Mesendoderm (in vitro differentiated cells): ENCODE measurements around the gene RARA.
"Not testable (repeated sequence)": the region's sequence is repeated elsewhere in the genome, so short reads cannot be mapped to it uniquely, and the experiment has no call there.

Experiments
- DNase-seq: peaks from one replicate; pipeline ENCODE4 v3.0.0; 2013
- H2AK5ac ChIP-seq: 2 replicates; pipeline ENCODE4 v1.6.1; 2013; ENCODE audit warnings: low read length, inconsistent platforms
- H2BK120ac ChIP-seq: 2 replicates; pipeline ENCODE4 v1.6.1; 2013; ENCODE audit warnings: low read depth, mild to moderate bottlenecking, low read length, moderate library complexity, mixed read lengths
- H2BK15ac ChIP-seq: replicated peaks from 2 replicates; pipeline ENCODE4 v1.6.1; 2013; ENCODE audit warnings: low read depth, mild to moderate bottlenecking, moderate library complexity
- H2BK5ac ChIP-seq: 2 replicates; pipeline ENCODE4 v1.6.1; 2013; ENCODE audit warnings: low read length, inconsistent platforms
- H3K18ac ChIP-seq: 2 replicates; pipeline ENCODE4 v1.6.1; 2013; ENCODE audit warnings: mild to moderate bottlenecking, low read length, mixed read lengths
- H3K23ac ChIP-seq: one replicate; pipeline ENCODE4 v1.6.1; 2013; ENCODE audit warnings: low read length
- H3K27ac ChIP-seq: 2 replicates; pipeline ENCODE4 v1.5.1; 2013; ENCODE audit warnings: low read depth, mild to moderate bottlenecking, inconsistent platforms, low read length, moderate library complexity
- H3K27me3 ChIP-seq: 2 replicates; pipeline ENCODE4 v1.6.1; 2013; ENCODE audit warnings: low read length, control low read depth, mild to moderate bottlenecking, inconsistent platforms; ENCODE audit not compliant: insufficient read depth, poor library complexity
- H3K36me3 ChIP-seq: 2 replicates; pipeline ENCODE4 v1.6.1; 2013; ENCODE audit warnings: low read length, inconsistent platforms; ENCODE audit not compliant: control insufficient read depth, insufficient read depth
- H3K4ac ChIP-seq: one replicate; pipeline ENCODE4 v1.6.1; 2013; ENCODE audit warnings: low read depth, mild to moderate bottlenecking, low read length, moderate library complexity
- H3K4me1 ChIP-seq: 2 replicates; pipeline ENCODE4 v1.6.1; 2013; ENCODE audit warnings: low read depth, low read length, inconsistent platforms; ENCODE audit not compliant: control insufficient read depth
- H3K4me2 ChIP-seq: 2 replicates; pipeline ENCODE4 v1.6.1; 2013; ENCODE audit warnings: low read length
- H3K4me3 ChIP-seq: 2 replicates; pipeline ENCODE4 v1.5.1; 2013; ENCODE audit warnings: mild to moderate bottlenecking, low read length
- H3K56ac ChIP-seq: one replicate; pipeline ENCODE4 v1.6.1; 2013; ENCODE audit warnings: low read length
- H3K79me1 ChIP-seq: 2 replicates; pipeline ENCODE4 v1.6.1; 2013; ENCODE audit warnings: low read length, inconsistent platforms
- H3K79me2 ChIP-seq: 2 replicates; pipeline ENCODE4 v1.6.1; 2013; ENCODE audit warnings: mild to moderate bottlenecking, low read length; ENCODE audit not compliant: control insufficient read depth, insufficient read depth
- H3K9ac ChIP-seq: 2 replicates; pipeline ENCODE4 v1.6.1; 2013; ENCODE audit warnings: low read length, inconsistent platforms
- H4K5ac ChIP-seq: one replicate; pipeline ENCODE4 v1.6.1; 2013; ENCODE audit warnings: low read length
- H4K8ac ChIP-seq: one replicate; pipeline ENCODE4 v1.6.1; 2013; ENCODE audit warnings: low read depth, mild to moderate bottlenecking, control low read depth, low read length, moderate library complexity
- WGBS: extraction: QIAGEN DNeasy Blood & Tissue Kit; methylation state at CpG from one replicate; pipeline ENCODE4 v1.1.7; 2013; ENCODE audit warnings: low lambda C conversion rate, missing lambda C conversion rate; ENCODE audit not compliant: insufficient coverage; ENCODE audit errors: extremely low coverage; 5-methylcytosine and 5-hydroxymethylcytosine counted together

RARA gene

DNA sequence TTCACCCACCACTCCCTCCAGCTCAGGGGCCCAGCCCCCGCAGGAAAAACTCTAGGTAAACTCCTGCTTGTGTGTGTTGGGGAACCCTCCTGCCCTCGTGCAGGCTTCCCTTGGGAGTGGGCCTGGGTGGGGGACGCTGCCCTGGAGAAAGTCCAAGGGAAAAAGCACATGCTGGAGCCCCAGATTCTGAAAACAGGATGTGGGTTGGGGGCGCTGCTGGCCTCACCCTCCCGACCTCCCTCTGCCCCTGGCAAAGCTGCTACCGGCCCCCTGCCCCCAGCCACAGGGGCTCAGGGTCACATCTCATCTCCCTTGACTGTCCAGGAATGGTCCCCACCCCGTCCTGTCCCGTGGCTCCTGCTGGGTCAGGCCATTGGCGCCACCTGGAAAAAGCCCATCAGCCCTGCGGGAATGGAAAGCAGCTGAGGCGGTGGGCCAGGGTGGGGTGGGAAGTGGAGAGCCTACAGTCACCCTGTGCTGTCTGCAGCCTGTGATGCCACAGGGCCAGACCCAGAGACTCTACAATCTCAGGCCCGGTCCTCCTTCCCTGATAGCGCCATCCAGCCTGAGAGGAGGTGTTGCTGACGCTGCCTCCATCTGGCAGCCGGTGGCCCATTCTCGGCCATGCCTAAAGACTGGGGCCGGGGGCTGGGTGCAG, 58.0 kb downstream of the RARA start:
- H3K27ac ChIP-seq = no peak overlapping the region

DNA sequence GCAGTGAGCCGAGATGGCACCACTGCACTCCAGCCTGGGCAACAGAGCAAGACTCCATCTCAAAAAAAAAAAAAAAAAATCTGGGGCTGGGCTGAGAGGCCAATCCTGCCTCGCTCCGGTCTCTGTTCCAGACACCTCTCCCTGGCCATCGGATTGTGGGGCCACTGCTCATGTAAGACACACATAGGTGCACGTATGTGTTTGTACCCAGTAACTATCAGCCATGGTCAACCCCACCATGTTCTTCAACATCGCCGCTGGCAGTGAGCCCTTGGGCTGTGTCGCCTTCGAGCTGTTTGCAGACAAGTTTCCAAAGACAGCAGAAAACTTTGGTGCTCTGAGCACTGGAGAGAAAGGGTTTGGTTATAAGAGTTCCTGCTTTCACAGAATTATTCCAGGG, 58.7 kb downstream of the RARA start:
- not testable (repeated sequence) for H2BK5ac ChIP-seq, H3K36me3 ChIP-seq, H3K79me1 ChIP-seq, H3K4me1 ChIP-seq, H3K56ac ChIP-seq, H2AK5ac ChIP-seq, DNase-seq, H4K8ac ChIP-seq, H3K4me2 ChIP-seq, H3K18ac ChIP-seq, H3K79me2 ChIP-seq, H3K4me3 ChIP-seq, H4K5ac ChIP-seq, H2BK120ac ChIP-seq, H2BK15ac ChIP-seq, H3K23ac ChIP-seq, H3K27ac ChIP-seq, H3K27me3 ChIP-seq, H3K9ac ChIP-seq, H3K4ac ChIP-seq
- no CpG with 5 or more reads among the region's 9 CpGs for WGBS

More for the DNA sequence above, 58.0 kb downstream of the RARA start:
- no peak overlapping the region for H4K8ac ChIP-seq
- H3K4me1 ChIP-seq = no peaks in the 10 kb centered on the region
- H3K4me3 ChIP-seq = no peak overlapping the region
- no peak overlapping the region for H3K23ac ChIP-seq
- H3K79me2 ChIP-seq = no peaks in the 10 kb centered on the region
- H2BK5ac ChIP-seq = no peak overlapping the region
- no peak overlapping the region for H3K4me2 ChIP-seq
- H2BK15ac ChIP-seq = no peak overlapping the region
- H2BK120ac ChIP-seq = no peak overlapping the region
- H3K9ac ChIP-seq = no peak overlapping the region
- H3K79me1 ChIP-seq = no peaks in the 10 kb centered on the region
- no peaks in the 10 kb centered on the region for H3K36me3 ChIP-seq
- WGBS = no CpG with 5 or more reads among the region's 17 CpGs
- no peak overlapping the region for H4K5ac ChIP-seq
- H2AK5ac ChIP-seq = no peak overlapping the region
- no peak overlapping the region for H3K56ac ChIP-seq
- peaks cover 4% of the 10 kb centered on the region for H3K27me3 ChIP-seq
- H3K18ac ChIP-seq = no peak overlapping the region
- no peak for DNase-seq
- no peak overlapping the region for H3K4ac ChIP-seq

DNA sequence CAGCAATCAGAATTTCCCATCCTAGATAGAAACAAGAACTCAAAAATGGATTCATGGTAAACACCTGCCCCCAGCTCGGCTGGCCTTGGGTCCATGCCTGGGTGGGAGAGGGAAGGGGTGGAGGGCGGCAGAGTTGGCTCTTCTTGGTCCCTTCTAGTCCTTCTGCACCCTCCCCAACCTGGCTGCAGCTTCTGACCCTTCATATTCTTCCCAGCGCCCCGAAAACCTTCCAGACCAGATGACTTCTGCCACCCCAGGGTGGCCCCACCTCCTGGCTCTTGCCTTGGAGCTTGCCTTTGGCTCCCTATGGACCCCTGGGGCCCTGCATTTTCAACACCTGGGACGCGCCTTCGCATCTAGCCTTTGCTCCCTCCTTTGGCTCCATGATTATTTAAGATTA, 60.9 kb downstream of the RARA start:
- Histone ChIP-seq H3K79me2 (no peaks in the 10 kb centered on the region), H3K27me3 (no peaks in the 10 kb centered on the region), H2BK5ac (no peak overlapping the region), H3K9ac (no peak overlapping the region), H3K79me1 (no peaks in the 10 kb centered on the region), H4K8ac (no peak overlapping the region), H3K4me3 (no peak overlapping the region), H3K23ac (no peak overlapping the region), H2BK15ac (no peak overlapping the region), H2BK120ac (no peak overlapping the region), H3K18ac (no peak overlapping the region), H3K36me3 (no peaks in the 10 kb centered on the region), H4K5ac (no peak overlapping the region), H2AK5ac (no peak overlapping the region), H3K4me1 (no peaks in the 10 kb centered on the region), H3K4ac (no peak overlapping the region), H3K4me2 (no peak overlapping the region), H3K56ac (no peak overlapping the region), H3K27ac (no peak overlapping the region)
- no CpG with 5 or more reads among the region's 7 CpGs for WGBS
- DNase-seq = no peak

DNA sequence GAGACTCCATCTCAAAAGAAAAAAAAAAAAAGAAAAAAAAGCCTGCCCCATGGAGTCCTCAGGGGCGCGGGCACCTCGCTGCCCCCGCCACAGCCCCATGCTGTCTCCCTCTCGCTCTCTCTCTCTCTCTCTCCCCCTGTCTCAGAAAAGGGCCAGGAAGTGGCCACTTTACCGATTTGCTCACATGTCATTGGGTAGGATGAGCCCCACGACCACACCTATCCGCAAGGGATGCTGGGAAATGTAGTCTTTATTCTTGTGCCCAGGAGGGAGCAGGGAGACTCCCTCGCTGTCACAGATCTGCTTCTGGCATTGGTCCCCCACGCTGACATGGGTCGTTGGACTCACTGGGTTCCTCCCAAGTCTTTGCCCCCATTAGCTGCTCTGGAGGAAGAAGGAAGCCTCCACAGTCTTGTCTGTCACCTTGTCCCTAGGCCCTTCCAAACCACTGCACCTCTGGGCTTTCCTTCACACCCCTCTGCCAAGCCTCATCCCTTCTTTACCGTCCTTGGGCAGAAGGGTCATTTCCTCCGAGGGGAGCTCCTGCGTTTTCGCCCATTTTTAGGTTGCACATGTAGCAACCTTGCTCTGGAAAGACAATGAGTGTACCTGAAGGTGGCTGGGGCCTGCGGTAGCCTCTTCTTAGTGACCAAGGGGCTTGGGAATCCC, 62.4 kb downstream of the RARA start:
- no peak overlapping the region for H2BK120ac ChIP-seq
- WGBS = no CpG with 5 or more reads among the region's 16 CpGs
- no peaks in the 10 kb centered on the region for H3K4me1 ChIP-seq
- no peak overlapping the region for H2BK15ac ChIP-seq
- H3K18ac ChIP-seq = no peak overlapping the region
- H3K36me3 ChIP-seq = no peaks in the 10 kb centered on the region
- H2AK5ac ChIP-seq = no peak overlapping the region
- no peak overlapping the region for H3K27ac ChIP-seq
- no peaks in the 10 kb centered on the region for H3K79me1 ChIP-seq
- H2BK5ac ChIP-seq = no peak overlapping the region
- no peak overlapping the region for H4K8ac ChIP-seq
- no peak overlapping the region for H4K5ac ChIP-seq
- no peak overlapping the region for H3K9ac ChIP-seq
- peak; percentile 78 for DNase-seq
- H3K27me3 ChIP-seq = no peaks in the 10 kb centered on the region
- no peak overlapping the region for H3K4me3 ChIP-seq
- H3K23ac ChIP-seq = no peak overlapping the region
- no peak overlapping the region for H3K4ac ChIP-seq
- no peak overlapping the region for H3K56ac ChIP-seq
- no peaks in the 10 kb centered on the region for H3K79me2 ChIP-seq
- no peak overlapping the region for H3K4me2 ChIP-seq

DNA sequence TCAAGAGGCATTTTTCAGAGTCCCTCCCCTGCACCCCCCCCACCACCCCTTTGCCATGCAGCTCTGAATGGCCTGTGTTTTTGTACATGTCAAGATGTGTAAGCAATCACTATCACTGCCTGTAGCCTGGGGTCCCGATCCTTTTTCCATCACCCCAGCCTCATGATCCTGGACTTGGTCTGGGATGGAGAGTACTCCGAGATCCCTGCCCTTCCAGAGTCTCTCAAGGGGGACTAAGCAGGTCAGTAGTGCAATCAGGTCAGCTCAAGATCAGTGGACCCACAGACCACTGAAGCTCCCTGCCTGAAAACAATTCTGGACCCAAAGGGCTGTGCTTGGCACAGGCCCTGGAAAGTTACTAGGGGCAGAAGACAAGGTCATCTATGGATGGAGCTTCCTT, 63.1 kb downstream of the RARA start:
- Histone ChIP-seq H2BK15ac (no peak overlapping the region), H3K4ac (no peak overlapping the region), H4K5ac (no peak overlapping the region), H3K27me3 (no peaks in the 10 kb centered on the region), H3K4me3 (no peak overlapping the region), H2BK120ac (no peak overlapping the region), H3K4me2 (no peak overlapping the region), H3K9ac (no peak overlapping the region), H3K56ac (no peak overlapping the region), H3K23ac (no peak overlapping the region), H4K8ac (no peak overlapping the region), H3K36me3 (no peaks in the 10 kb centered on the region), H2AK5ac (no peak overlapping the region), H3K79me1 (no peaks in the 10 kb centered on the region), H3K18ac (no peak overlapping the region), H2BK5ac (no peak overlapping the region), H3K4me1 (no peaks in the 10 kb centered on the region), H3K79me2 (no peaks in the 10 kb centered on the region), H3K27ac (no peak overlapping the region)
- no CpG with 5 or more reads among the region's 2 CpGs for WGBS
- no peak for DNase-seq

DNA sequence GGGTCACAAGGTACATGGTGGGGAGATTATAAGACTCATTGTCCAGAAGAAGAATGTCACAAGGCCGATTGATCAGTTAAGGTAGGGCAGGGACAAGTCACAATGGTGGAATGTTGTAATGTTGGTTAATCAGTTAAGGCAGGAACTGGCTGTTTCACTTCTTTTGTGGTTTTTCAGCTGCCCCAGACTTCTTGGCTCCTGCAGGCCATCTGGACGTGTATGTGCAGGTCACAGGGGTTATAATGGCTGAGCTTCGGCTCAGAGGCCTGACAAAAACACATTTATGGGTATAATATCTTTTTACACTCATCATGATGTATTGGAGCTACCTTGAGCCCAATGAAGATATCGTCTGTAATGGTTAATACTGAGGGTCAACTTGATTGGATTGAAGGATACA, 63.7 kb downstream of the RARA start:
- H3K23ac ChIP-seq, H3K4ac ChIP-seq, H3K36me3 ChIP-seq, DNase-seq, H3K56ac ChIP-seq, H3K4me1 ChIP-seq, H2AK5ac ChIP-seq, H3K4me3 ChIP-seq, H2BK5ac ChIP-seq, H3K18ac ChIP-seq, H4K8ac ChIP-seq, H3K79me2 ChIP-seq, H3K79me1 ChIP-seq, H2BK15ac ChIP-seq, H3K27ac ChIP-seq, H2BK120ac ChIP-seq, H4K5ac ChIP-seq, H3K9ac ChIP-seq, H3K4me2 ChIP-seq, H3K27me3 ChIP-seq: not testable (repeated sequence)
- no CpG with 5 or more reads among the region's 4 CpGs for WGBS
